Upper lobe of right lung (tissue), 1 donor: Measurements from ENCODE around the gene SYNPO2. TPM values are rescaled to one million over a fixed set of nuclear protein-coding genes. Genes with fewer than 3 reads are reported as not detected.
A peak's percentile ranks its signal among the peaks of the same experiment; 100 is the strongest.

Source experiments
- ATAC-seq: fragments of 200-7000 bp; cut with Tn5 transposase; one replicate; pipeline ENCODE4 v1.9.1; 2020; ENCODE audit warnings: mild to moderate bottlenecking, moderate library complexity
- DNase-seq: peaks from one replicate; pipeline ENCODE4 v3.0.0-alpha.2; 2020
- H3K27ac ChIP-seq: fragments of 200-600 bp; one replicate; pipeline ENCODE4 v1.8.0; 2022
- H3K27me3 ChIP-seq: fragments of 200-600 bp; one replicate; pipeline ENCODE4 v1.8.0; 2022; ENCODE audit warnings: mild to moderate bottlenecking
- H3K36me3 ChIP-seq: fragments of 200-600 bp; one replicate; pipeline ENCODE4 v1.8.0; 2022
- H3K4me1 ChIP-seq: fragments of 200-600 bp; one replicate; pipeline ENCODE4 v1.8.0; 2022
- H3K4me3 ChIP-seq: fragments of 200-600 bp; one replicate; pipeline ENCODE4 v1.8.0; 2022; ENCODE audit warnings: mild to moderate bottlenecking
- H3K9me3 ChIP-seq: fragments of 200-600 bp; one replicate; pipeline ENCODE4 v1.8.0; 2022
- intact Hi-C: fragments of 100-400 bp; cut with DNase I; formaldehyde crosslinking; loops from one replicate; pipeline ENCODE4 v1.11.0; 2022
- total RNA-seq: library from RNA; stranded (reverse); fragmentation: NEBNext Ultra II Directional; extraction: Animal tissue kit (Norgen Biotek cat#: 25700); gene quantifications from one replicate; pipeline ENCODE4 v1.2.1, GENCODE V29; 2021
- TF ChIP-seq, protein P1 (sequence below): fragments of 200-600 bp; IDR thresholded peaks from one replicate; pipeline ENCODE4 v1.8.0; 2022; ENCODE audit warnings: antibody characterized with exemption
- donor health status: DM: no; HTN: yes; CAD: no; lungs with severe emphysema.

Gene SYNPO2
- total RNA-seq, 1 donor from 2014 or later = 38.9 TPM

DNA sequence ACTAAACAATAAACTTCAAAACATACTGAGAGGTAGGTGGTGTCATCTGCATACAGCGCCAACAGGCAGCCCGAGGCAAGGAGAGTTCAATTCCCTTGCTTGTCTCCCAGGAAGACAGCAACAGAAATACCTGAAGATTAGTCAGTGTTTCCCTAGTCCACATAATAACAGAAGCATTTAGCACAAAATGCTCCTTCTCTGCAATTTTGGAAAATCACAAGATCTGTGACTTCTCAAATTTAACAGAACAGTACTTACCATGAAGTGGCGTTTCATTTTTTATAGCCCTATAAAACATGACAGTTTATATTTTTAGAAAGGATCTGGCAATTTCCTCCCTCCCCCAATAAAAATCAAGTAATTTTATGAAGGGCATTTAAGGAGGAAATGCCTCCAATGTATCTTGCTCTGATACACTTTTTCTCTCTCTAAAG is 179.9 kb downstream of the SYNPO2 start:
- Histone ChIP-seq H3K27ac (no peak overlapping the region), H3K4me3 (no peak overlapping the region), H3K9me3 (no peaks in the 10 kb centered on the region), H3K27me3 (no peaks in the 10 kb centered on the region), H3K36me3 (no peaks in the 10 kb centered on the region), H3K4me1 (no peaks in the 10 kb centered on the region)
- DNase-seq (no peak), ATAC-seq (no peak)
- intact Hi-C loops = no loop called here
- TF ChIP-seq, protein P1, sequence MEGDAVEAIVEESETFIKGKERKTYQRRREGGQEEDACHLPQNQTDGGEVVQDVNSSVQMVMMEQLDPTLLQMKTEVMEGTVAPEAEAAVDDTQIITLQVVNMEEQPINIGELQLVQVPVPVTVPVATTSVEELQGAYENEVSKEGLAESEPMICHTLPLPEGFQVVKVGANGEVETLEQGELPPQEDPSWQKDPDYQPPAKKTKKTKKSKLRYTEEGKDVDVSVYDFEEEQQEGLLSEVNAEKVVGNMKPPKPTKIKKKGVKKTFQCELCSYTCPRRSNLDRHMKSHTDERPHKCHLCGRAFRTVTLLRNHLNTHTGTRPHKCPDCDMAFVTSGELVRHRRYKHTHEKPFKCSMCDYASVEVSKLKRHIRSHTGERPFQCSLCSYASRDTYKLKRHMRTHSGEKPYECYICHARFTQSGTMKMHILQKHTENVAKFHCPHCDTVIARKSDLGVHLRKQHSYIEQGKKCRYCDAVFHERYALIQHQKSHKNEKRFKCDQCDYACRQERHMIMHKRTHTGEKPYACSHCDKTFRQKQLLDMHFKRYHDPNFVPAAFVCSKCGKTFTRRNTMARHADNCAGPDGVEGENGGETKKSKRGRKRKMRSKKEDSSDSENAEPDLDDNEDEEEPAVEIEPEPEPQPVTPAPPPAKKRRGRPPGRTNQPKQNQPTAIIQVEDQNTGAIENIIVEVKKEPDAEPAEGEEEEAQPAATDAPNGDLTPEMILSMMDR = no peak

DNA sequence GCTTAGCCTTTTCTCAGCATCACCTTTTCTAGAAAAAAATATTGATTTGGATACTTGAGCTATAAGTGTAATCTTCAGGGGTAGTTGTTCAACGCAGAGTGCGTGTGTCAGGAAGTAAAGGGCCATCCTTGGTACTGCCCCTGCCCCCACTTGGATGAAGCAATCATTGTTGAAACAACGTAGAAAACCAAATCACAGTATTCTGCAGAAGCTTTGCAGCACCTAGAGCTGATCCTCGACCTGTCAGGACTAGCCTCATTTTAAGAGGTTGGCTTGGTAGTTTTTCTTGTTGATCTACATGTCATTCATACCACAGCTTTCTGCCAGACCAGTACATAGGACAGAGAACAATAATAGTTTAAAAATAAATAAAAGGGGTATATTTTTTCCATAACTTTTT is 181.6 kb downstream of the SYNPO2 start:
- TF ChIP-seq, protein P1 = no peak
- no peaks in the 10 kb centered on the region for H3K9me3 ChIP-seq
- ATAC-seq (no peak), DNase-seq (no peak)
- no peaks in the 10 kb centered on the region for H3K36me3 ChIP-seq
- H3K27ac ChIP-seq = no peak overlapping the region
- intact Hi-C loops = no loop called here
- H3K27me3 ChIP-seq = no peaks in the 10 kb centered on the region
- no peak overlapping the region for H3K4me3 ChIP-seq
- no peaks in the 10 kb centered on the region for H3K4me1 ChIP-seq

DNA sequence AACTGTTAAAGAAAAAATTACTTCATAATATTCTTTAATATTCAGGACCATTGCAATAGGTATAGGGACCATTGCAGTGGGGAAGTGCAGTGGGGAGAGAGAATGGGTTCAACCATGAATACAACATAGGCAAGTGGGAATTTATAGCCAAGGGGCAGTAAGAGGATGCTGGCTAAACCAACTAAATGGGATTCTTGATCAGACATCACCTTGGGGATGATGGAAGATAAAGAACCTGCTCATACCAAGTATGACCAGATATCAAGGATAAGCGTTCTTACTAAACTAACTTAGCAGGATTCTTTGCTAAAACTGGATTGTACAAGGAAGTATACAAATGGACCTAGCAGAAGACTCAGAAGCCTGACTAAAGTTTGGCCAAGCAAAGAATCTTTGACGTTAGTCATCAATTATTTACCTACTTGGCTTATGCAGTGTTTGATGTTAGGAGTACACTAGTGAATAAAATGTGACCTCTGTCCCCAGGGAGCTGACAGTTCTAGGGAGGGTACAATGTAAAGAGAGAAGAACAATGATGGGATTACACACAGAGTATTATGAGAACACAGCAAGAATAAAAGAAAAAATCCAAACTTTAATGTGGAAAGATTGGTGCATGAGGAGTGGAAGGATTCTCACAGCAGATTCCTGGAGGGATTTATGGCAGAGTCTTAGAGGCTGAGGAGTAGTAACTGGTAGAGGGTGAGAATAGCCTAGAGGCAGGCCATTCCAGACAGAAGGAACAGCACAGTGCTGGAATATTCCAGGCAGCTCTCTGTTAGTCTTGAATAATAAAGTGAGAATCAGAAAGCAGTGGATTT is 192.3 kb downstream of the SYNPO2 start:
- ATAC-seq = no peak
- H3K4me1 ChIP-seq = no peaks in the 10 kb centered on the region
- TF ChIP-seq, protein P1 = no peak
- no peak overlapping the region for H3K27ac ChIP-seq
- no peaks in the 10 kb centered on the region for H3K36me3 ChIP-seq
- H3K9me3 ChIP-seq = no peaks in the 10 kb centered on the region
- H3K27me3 ChIP-seq = no peaks in the 10 kb centered on the region
- no peak for DNase-seq
- intact Hi-C loops = no loop called here
- no peak overlapping the region for H3K4me3 ChIP-seq

DNA sequence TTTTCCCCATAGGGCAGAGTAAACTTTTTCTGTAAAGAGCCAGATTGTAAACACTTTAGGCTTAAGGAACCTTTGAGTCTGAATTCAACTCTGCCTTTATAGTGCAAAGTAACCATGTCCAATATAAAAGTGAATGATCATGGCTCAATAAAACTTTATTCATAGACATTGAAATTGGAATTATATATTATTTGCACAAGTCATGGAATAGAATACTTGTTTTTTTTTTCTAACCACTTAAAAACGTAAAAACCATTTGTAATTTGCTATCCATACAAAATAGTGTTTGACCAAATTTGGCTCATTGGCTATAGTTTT is 192.8 kb downstream of the SYNPO2 start:
- no peak overlapping the region for H3K27ac ChIP-seq

DNA sequence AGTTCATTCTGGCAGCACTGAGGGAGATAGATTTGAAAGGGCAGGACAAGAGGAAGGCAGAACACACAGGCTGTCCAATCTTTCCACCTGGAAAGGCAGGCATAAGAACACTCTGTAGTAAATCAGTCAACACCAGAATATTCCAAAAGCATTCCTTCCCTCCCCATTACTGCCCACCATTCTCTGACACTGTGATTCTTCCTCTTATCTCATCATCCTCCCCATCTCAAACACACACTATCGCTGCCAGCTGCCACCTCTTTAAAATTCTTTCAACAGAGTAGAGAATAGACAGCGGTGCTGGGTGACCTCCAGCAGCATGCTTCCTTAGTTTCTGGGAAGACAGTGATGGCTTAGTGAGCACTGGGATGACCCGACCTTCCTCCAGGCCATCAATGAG is 193.3 kb downstream of the SYNPO2 start:
- no peak overlapping the region for H3K4me3 ChIP-seq
- H3K4me1 ChIP-seq = no peaks in the 10 kb centered on the region
- H3K36me3 ChIP-seq = no peaks in the 10 kb centered on the region
- no peak overlapping the region for H3K27ac ChIP-seq
- intact Hi-C loops = no loop called here
- DNase-seq (no peak), ATAC-seq (peak; percentile 64)
- TF ChIP-seq, protein P1 = no peak
- no peaks in the 10 kb centered on the region for H3K9me3 ChIP-seq
- no peaks in the 10 kb centered on the region for H3K27me3 ChIP-seq

More for the DNA sequence above, 192.8 kb downstream of the SYNPO2 start:
- Histone ChIP-seq H3K4me3 (no peak overlapping the region), H3K9me3 (no peaks in the 10 kb centered on the region), H3K27me3 (no peaks in the 10 kb centered on the region), H3K4me1 (no peaks in the 10 kb centered on the region), H3K36me3 (no peaks in the 10 kb centered on the region)
- intact Hi-C loops = no loop called here
- TF ChIP-seq, protein P1 = no peak
- no peak for DNase-seq
- no peak for ATAC-seq
